Hepatocyte (in vitro differentiated cells): ENCODE measurements around the gene IL15RA. TPM values are rescaled to one million over a fixed set of nuclear protein-coding genes. Genes with fewer than 3 reads are reported as not detected.
A peak's percentile ranks its signal among the peaks of the same experiment; 100 is the strongest.

Experiments used
- DNase-seq: peaks from one replicate; pipeline ENCODE4 v3.0.0-alpha.2; 2016; ENCODE audit warnings: low spot score
- H2AFZ ChIP-seq: fragments of 200-600 bp; sonication (generic); 2 replicates; pipeline ENCODE4 v1.6.0; 2016; ENCODE audit warnings: antibody characterized with exemption, mild to moderate bottlenecking
- H3K27ac ChIP-seq: fragments of 200-600 bp; sonication (generic); 2 replicates; pipeline ENCODE4 v1.5.1; 2016; ENCODE audit warnings: mild to moderate bottlenecking
- H3K27me3 ChIP-seq: fragments of 200-600 bp; sonication (generic); 2 replicates; pipeline ENCODE4 v1.6.1; 2016
- H3K36me3 ChIP-seq: fragments of 200-600 bp; sonication (generic); replicated peaks from 2 replicates; pipeline ENCODE4 v1.5.1; 2016; ENCODE audit warnings: low read depth; ENCODE audit not compliant: insufficient read depth
- H3K4me1 ChIP-seq: fragments of 200-600 bp; sonication (generic); 2 replicates; pipeline ENCODE4 v1.5.1; 2016; ENCODE audit warnings: mild to moderate bottlenecking, moderate library complexity; ENCODE audit not compliant: insufficient read depth
- H3K4me2 ChIP-seq: fragments of 200-600 bp; sonication (generic); 2 replicates; pipeline ENCODE4 v1.6.0; 2016
- H3K4me3 ChIP-seq: fragments of 200-600 bp; sonication (generic); 2 replicates; pipeline ENCODE4 v1.5.1; 2016; ENCODE audit warnings: mild to moderate bottlenecking
- H3K79me2 ChIP-seq: fragments of 200-600 bp; sonication (generic); 2 replicates; pipeline ENCODE4 v1.6.0; 2017; ENCODE audit warnings: mild to moderate bottlenecking
- H3K9me2 ChIP-seq: fragments of 200-600 bp; sonication (generic); replicated peaks from 2 replicates; pipeline ENCODE4 v1.6.0; 2017; ENCODE audit warnings: mild to moderate bottlenecking; ENCODE audit not compliant: insufficient read depth
- H3K9me3 ChIP-seq: fragments of 200-600 bp; sonication (generic); 2 replicates; pipeline ENCODE4 v1.5.1; 2016; ENCODE audit warnings: low read depth, mild to moderate bottlenecking
- H4K20me1 ChIP-seq: fragments of 200-600 bp; sonication (generic); 2 replicates; pipeline ENCODE4 v1.6.0; 2016; ENCODE audit warnings: mild to moderate bottlenecking; ENCODE audit not compliant: insufficient read depth, poor library complexity, severe bottlenecking
- EZH2 ChIP-seq: fragments of 200-600 bp; sonication (generic); IDR thresholded peaks from 2 replicates; pipeline ENCODE4 v1.6.1; 2016; ENCODE audit warnings: antibody characterized with exemption, mild to moderate bottlenecking, borderline replicate concordance
- EZH2phosphoT487 ChIP-seq: fragments of 200-600 bp; sonication (generic); IDR thresholded peaks from one replicate; pipeline ENCODE4 v1.6.1; 2018; ENCODE audit warnings: antibody characterized with exemption, mild to moderate bottlenecking, low read depth, moderate library complexity; ENCODE audit not compliant: unreplicated experiment, severe bottlenecking
- WGBS: methylation state at CpG from one replicate; pipeline ENCODE4 v1.1.6; 2016; ENCODE audit warnings: low lambda C conversion rate; ENCODE audit errors: missing lambda C conversion rate; 5-methylcytosine and 5-hydroxymethylcytosine counted together
- polyA plus RNA-seq: library from polyadenylated mRNA; unstranded; fragments of >200 nt; fragmentation: Nextera tagmentation; extraction: Ambion mirVana; gene quantifications from 2 replicates; pipeline ENCODE4 v1.2.1, GENCODE V29; 2016
- total RNA-seq: library from RNA; depleted of rRNA; stranded (reverse); fragments of >200 nt; gene quantifications from 2 replicates; pipeline ENCODE4 v1.2.3, GENCODE V29; 2014
- TF ChIP-seq, protein P1 (sequence below): fragments of 200-600 bp; sonication (generic); IDR thresholded peaks from 2 replicates; pipeline ENCODE4 v1.5.1; 2016; ENCODE audit warnings: antibody characterized with exemption, mild to moderate bottlenecking; ENCODE audit not compliant: poor library complexity

The IL15RA gene
- total and polyA plus RNA-seq, 2 experiments from 2014 or later: 2.4 to 3.8 TPM

DNA sequence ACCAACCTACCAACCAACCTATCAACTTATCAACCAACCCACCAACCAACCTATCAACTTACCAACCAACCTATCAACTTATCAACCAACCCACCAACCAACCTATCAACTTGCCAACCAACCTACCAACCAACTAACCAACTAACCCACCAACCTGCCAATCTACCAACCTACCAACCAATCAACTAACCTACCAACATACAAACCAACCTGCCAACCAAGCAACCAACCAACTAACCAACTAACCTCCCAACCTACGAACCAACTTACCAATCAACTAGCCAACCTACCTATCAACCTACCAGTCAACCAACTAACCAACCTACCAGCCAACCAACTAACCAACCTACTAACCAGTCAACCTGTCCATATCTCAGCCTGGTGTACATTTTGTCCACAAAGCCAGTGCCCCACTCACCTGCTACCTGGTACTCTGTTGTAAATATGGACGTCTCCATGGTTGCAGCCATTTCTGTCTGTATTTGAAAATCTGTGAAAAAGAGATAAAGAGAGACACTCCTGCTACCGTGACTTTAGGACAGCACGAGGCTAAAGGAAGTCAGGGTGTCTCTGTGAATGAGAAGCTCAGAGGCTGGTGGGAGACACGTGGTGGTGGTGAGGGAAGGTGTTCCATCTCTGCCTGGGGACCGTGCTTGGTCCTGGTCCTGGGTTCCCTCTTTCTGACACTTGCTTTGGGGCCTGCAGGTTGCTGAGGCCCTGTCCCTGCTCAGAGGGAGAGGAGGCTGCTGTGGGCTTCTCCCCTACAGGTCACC, 41.9 kb upstream of the IL15RA start:
- H3K9me2 ChIP-seq: no peaks in the 10 kb centered on the region
- H3K27ac ChIP-seq: peak overlapping the region; percentile 62
- no peaks in the 10 kb centered on the region for H3K9me3 ChIP-seq
- no peak for DNase-seq
- TF ChIP-seq EZH2phosphoT487 (no peak), EZH2 (no peak)
- TF ChIP-seq, protein P1, sequence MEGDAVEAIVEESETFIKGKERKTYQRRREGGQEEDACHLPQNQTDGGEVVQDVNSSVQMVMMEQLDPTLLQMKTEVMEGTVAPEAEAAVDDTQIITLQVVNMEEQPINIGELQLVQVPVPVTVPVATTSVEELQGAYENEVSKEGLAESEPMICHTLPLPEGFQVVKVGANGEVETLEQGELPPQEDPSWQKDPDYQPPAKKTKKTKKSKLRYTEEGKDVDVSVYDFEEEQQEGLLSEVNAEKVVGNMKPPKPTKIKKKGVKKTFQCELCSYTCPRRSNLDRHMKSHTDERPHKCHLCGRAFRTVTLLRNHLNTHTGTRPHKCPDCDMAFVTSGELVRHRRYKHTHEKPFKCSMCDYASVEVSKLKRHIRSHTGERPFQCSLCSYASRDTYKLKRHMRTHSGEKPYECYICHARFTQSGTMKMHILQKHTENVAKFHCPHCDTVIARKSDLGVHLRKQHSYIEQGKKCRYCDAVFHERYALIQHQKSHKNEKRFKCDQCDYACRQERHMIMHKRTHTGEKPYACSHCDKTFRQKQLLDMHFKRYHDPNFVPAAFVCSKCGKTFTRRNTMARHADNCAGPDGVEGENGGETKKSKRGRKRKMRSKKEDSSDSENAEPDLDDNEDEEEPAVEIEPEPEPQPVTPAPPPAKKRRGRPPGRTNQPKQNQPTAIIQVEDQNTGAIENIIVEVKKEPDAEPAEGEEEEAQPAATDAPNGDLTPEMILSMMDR: no peak
- no peaks in the 10 kb centered on the region for H3K27me3 ChIP-seq
- H3K4me3 ChIP-seq: no peak overlapping the region
- H4K20me1 ChIP-seq: no peaks in the 10 kb centered on the region
- H2AFZ ChIP-seq: no peak overlapping the region
- no peaks in the 10 kb centered on the region for H3K4me1 ChIP-seq
- no peak overlapping the region for H3K4me2 ChIP-seq
- no peaks in the 10 kb centered on the region for H3K36me3 ChIP-seq
- H3K79me2 ChIP-seq: no peaks in the 10 kb centered on the region
- 87% methylated on average over 6 of the region's 6 CpGs for WGBS

DNA sequence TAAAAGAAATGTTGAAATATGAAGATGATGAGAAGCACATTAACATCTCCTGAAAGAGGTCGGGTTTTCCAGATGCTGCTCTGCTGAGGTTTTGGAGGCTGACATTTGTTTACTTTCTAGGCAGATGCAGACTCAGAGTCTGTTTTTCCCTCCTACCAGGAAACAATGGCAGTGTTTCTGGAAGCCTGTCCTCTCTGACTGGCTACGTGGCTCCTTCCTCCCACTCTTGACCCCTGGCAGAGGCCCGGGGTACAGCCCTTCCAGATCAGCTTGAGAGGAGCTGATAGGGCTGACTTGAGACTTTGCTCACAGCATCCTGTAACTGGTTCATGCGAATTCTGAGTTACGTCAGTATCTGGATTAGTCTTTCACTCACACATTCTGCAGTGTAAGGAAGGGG, 41.1 kb upstream of the IL15RA start:
- H2AFZ ChIP-seq: no peak overlapping the region
- no peaks in the 10 kb centered on the region for H3K79me2 ChIP-seq
- WGBS: 63% methylated on average over 5 of the region's 5 CpGs
- no peaks in the 10 kb centered on the region for H3K4me1 ChIP-seq
- H3K36me3 ChIP-seq: no peaks in the 10 kb centered on the region
- no peaks in the 10 kb centered on the region for H3K9me2 ChIP-seq
- H3K4me2 ChIP-seq: no peak overlapping the region
- no peak overlapping the region for H3K4me3 ChIP-seq
- TF ChIP-seq, protein P1: no peak
- TF ChIP-seq EZH2phosphoT487 (no peak), EZH2 (no peak)
- no peak for DNase-seq
- no peaks in the 10 kb centered on the region for H3K27me3 ChIP-seq
- H4K20me1 ChIP-seq: no peaks in the 10 kb centered on the region
- H3K9me3 ChIP-seq: no peaks in the 10 kb centered on the region
- H3K27ac ChIP-seq: peak overlapping the region; percentile 62

DNA sequence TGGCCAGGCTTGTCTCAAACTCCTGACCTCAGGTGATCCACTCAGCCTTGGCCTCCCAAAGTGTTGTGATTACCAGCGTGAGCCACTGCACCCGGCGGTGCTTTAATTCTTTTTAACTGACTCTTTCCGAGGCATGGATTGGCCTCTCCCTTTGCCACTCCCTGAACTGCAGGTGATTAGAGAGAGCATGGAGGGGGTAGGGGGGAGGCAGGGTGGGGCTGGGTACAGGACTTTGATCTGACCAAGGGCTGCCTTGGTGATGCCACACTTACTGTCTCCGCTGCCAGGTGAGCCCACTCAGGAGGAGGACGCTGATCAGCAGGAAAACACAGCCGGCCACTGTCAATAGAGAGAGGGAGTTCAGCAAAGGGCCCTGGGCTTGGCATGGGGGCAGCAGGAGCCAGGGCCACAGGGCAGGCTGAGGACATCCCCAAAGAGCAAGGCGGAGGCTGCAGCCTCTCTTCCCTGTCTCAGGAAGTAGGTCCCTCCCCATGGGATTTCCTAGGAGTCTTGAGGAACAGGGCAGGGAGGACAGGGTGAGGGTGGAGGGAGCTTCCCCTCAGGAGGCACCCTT, 40.5 kb upstream of the IL15RA start:
- no peaks in the 10 kb centered on the region for H3K4me1 ChIP-seq

More for the DNA sequence above, 40.5 kb upstream of the IL15RA start:
- Histone ChIP-seq H3K4me2 (no peak overlapping the region), H3K36me3 (no peaks in the 10 kb centered on the region), H3K9me2 (no peaks in the 10 kb centered on the region), H3K27ac (peak overlapping the region; percentile 62), H3K9me3 (no peaks in the 10 kb centered on the region), H4K20me1 (no peaks in the 10 kb centered on the region), H3K79me2 (no peaks in the 10 kb centered on the region), H3K27me3 (no peaks in the 10 kb centered on the region), H3K4me3 (no peak overlapping the region), H2AFZ (no peak overlapping the region)
- TF ChIP-seq, protein P1: no peak
- no peak for TF ChIP-seq EZH2phosphoT487
- no peak for TF ChIP-seq EZH2
- 90% methylated on average over 8 of the region's 8 CpGs for WGBS
- DNase-seq: no peak
